Osteocyte (in vitro differentiated cells): Measurements from ENCODE around the gene PLCD1. TPM values are rescaled to one million over a fixed set of nuclear protein-coding genes. Genes with fewer than 3 reads are reported as not detected.

Experiments used
- DNase-seq: peaks from one replicate; pipeline ENCODE4 v3.0.0; 2021; ENCODE audit warnings: mixed read lengths; ENCODE audit not compliant: unreplicated experiment; ENCODE audit errors: extremely low spot score
- H3K27ac Mint-ChIP-seq: one replicate; pipeline ENCODE4 v1.8.0; 2021; ENCODE audit warnings: mild to moderate bottlenecking, mixed read lengths; ENCODE audit not compliant: unreplicated experiment
- H3K27me3 Mint-ChIP-seq: one replicate; pipeline ENCODE4 v1.8.0; 2021; ENCODE audit warnings: mixed read lengths; ENCODE audit not compliant: unreplicated experiment
- H3K36me3 Mint-ChIP-seq: one replicate; pipeline ENCODE4 v1.8.0; 2021; ENCODE audit warnings: mixed read lengths; ENCODE audit not compliant: unreplicated experiment
- H3K4me1 Mint-ChIP-seq: one replicate; pipeline ENCODE4 v1.8.0; 2021; ENCODE audit warnings: mixed read lengths; ENCODE audit not compliant: unreplicated experiment
- H3K4me3 Mint-ChIP-seq: one replicate; pipeline ENCODE4 v1.8.0; 2021; ENCODE audit warnings: mild to moderate bottlenecking, moderate library complexity, mixed read lengths; ENCODE audit not compliant: unreplicated experiment
- H3K9me3 Mint-ChIP-seq: one replicate; pipeline ENCODE4 v1.8.0; 2021; ENCODE audit warnings: mixed read lengths; ENCODE audit not compliant: unreplicated experiment
- total RNA-seq: library from RNA; stranded (reverse); gene quantifications from 2 replicates; pipeline ENCODE4 v1.2.1, GENCODE V29; 2021
- TF ChIP-seq, protein P1 (sequence below): fragments of 200-600 bp; sonication (generic); IDR thresholded peaks from 2 replicates; pipeline ENCODE4 v1.5.0; 2021; ENCODE audit warnings: antibody characterized with exemption, mild to moderate bottlenecking, moderate library complexity

The PLCD1 gene
- total RNA-seq, 1 donor from 2014 or later, result 21.8 TPM

- no peak overlapping the region for H3K4me3 Mint-ChIP-seq
- H3K36me3 Mint-ChIP-seq, result no peaks in the 10 kb centered on the region
- TF ChIP-seq, protein P1, sequence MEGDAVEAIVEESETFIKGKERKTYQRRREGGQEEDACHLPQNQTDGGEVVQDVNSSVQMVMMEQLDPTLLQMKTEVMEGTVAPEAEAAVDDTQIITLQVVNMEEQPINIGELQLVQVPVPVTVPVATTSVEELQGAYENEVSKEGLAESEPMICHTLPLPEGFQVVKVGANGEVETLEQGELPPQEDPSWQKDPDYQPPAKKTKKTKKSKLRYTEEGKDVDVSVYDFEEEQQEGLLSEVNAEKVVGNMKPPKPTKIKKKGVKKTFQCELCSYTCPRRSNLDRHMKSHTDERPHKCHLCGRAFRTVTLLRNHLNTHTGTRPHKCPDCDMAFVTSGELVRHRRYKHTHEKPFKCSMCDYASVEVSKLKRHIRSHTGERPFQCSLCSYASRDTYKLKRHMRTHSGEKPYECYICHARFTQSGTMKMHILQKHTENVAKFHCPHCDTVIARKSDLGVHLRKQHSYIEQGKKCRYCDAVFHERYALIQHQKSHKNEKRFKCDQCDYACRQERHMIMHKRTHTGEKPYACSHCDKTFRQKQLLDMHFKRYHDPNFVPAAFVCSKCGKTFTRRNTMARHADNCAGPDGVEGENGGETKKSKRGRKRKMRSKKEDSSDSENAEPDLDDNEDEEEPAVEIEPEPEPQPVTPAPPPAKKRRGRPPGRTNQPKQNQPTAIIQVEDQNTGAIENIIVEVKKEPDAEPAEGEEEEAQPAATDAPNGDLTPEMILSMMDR, result no peak
- no peak overlapping the region for H3K27ac Mint-ChIP-seq
- no peaks in the 10 kb centered on the region for H3K27me3 Mint-ChIP-seq
- peaks cover 2% of the 10 kb centered on the region for H3K4me1 Mint-ChIP-seq
- H3K9me3 Mint-ChIP-seq, result no peaks in the 10 kb centered on the region
- no peak for DNase-seq
Measured at GRCh38 chr3:38005076-38006020, 24.1 kb downstream of the PLCD1 start.

DNA sequence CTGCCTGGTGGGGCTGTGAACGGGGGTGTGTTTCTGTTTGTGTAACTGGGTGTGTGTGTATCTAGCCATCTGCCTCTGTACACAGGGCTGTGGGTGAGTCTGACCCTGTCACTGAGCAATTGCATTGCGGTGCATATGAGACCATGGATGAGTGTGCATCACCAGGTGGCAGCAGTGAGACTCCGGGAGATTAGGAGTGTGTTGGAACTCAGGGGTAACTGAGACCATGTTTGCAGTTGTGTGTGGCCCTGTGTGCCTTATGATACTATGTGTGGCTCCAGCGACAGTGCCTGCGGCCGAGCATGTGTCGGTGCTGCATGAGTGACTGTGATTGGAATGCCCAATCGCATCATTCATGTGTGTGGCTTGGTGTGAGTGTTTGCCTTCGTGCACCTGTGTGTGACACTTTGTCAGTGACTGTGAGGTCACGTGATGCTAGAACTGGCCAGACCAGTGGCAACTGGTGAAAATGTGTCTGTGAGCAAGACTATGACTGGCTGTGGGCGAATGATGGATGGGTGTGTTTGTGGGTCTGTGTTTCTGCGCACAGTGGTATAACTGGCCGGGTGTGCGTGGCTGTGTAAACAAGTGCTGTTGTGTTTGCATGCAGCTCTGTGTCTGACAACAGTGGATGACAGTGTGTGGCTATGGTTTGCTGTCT is 24.9 kb downstream of the PLCD1 start:
- no peak overlapping the region for H3K27ac Mint-ChIP-seq
- no peak overlapping the region for H3K4me3 Mint-ChIP-seq

GRCh38 chr3:38003817-38004414 is 25.5 kb downstream of the PLCD1 start:
- H3K27ac Mint-ChIP-seq, result no peak overlapping the region
- TF ChIP-seq, protein P1, result no peak
- no peaks in the 10 kb centered on the region for H3K36me3 Mint-ChIP-seq
- no peak for DNase-seq
- H3K9me3 Mint-ChIP-seq, result no peaks in the 10 kb centered on the region
- H3K4me1 Mint-ChIP-seq, result peaks cover 8% of the 10 kb centered on the region
- H3K4me3 Mint-ChIP-seq, result no peak overlapping the region
- H3K27me3 Mint-ChIP-seq, result no peaks in the 10 kb centered on the region

More for the DNA sequence above, 24.9 kb downstream of the PLCD1 start:
- Mint-ChIP-seq H3K36me3 (no peaks in the 10 kb centered on the region), H3K4me1 (peaks cover 3% of the 10 kb centered on the region), H3K27me3 (no peaks in the 10 kb centered on the region), H3K9me3 (no peaks in the 10 kb centered on the region)
- DNase-seq, result no peak
- TF ChIP-seq, protein P1, result peak; percentile 75

DNA sequence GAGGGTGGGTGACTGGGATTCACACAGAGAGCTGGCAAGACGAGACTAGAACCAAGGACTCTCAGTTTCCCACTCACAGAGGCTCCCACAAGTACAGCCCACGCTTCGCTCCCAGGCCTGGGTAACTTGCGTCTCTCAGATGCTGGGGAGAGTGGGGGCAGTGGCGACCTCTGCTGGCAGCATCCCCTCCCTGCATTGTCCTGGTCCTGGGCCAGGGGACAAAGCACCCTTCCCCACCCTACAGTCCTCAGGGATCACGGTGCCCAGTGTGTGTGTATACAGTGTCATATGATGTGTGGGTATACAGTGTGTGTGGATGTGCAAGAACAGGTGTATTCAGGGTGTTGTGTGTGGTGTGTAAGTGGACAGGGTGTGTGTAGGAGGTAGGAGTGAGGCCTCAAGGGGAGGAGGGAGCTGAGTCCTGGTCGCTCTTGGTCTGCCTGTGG is 26.0 kb downstream of the PLCD1 start:
- Mint-ChIP-seq H3K4me1 (peaks cover 12% of the 10 kb centered on the region), H3K27ac (no peak overlapping the region), H3K4me3 (no peak overlapping the region), H3K9me3 (no peaks in the 10 kb centered on the region), H3K36me3 (no peaks in the 10 kb centered on the region), H3K27me3 (no peaks in the 10 kb centered on the region)
- TF ChIP-seq, protein P1, result peak; percentile 89
- DNase-seq, result no peak
